Esophagus squamous epithelium (tissue), 5 donors: ENCODE measurements around the gene PBOV1. TPM values are rescaled to one million over a fixed set of nuclear protein-coding genes. Genes with fewer than 3 reads are reported as not detected.

Experiments
- DNase-seq: peaks from one replicate; lab custom pipeline; 2025; lab: John Stamatoyannopoulos, UW
- H3K27ac ChIP-seq, 4 donors: fragments of 200-600 bp; sonication (generic); one replicate each; pipeline ENCODE4 v1.5.1; 2016 to 2019; ENCODE audit warnings: mild to moderate bottlenecking in 1 of 4
- H3K27me3 ChIP-seq, 4 donors: fragments of 200-600 bp; sonication (generic); 1 replicate in 3 of 4; 2 replicates in 1 of 4; pipeline versions ENCODE4 v1.5.1 to v1.6.0; 2017 to 2021; ENCODE audit warnings: antibody characterized with exemption in 1 of 4
- H3K36me3 ChIP-seq, 3 donors: fragments of 200-600 bp; sonication (generic); one replicate each; pipeline ENCODE4 v1.5.1; 2016 to 2019
- H3K4me1 ChIP-seq, 3 donors: fragments of 200-600 bp; sonication (generic); one replicate each; pipeline ENCODE4 v1.5.1; 2017 to 2019
- H3K4me3 ChIP-seq, 4 donors: fragments of 200-600 bp; sonication (generic); 1 replicate in 3 of 4; 2 replicates in 1 of 4; pipeline ENCODE4 v1.5.1; 2016 to 2019; ENCODE audit warnings: mild to moderate bottlenecking in 2 of 4, moderate library complexity in 1 of 4
- H3K9me3 ChIP-seq, 3 donors: fragments of 200-600 bp; sonication (generic); one replicate each; pipeline ENCODE4 v1.5.1; 2016 to 2019
- POLR2A ChIP-seq, 4 donors: fragments of 450-650 bp; IDR thresholded peaks; one replicate each; pipeline ENCODE4 v1.6.1; 2017; ENCODE audit warnings: antibody characterized with exemption in 4 of 4, mild to moderate bottlenecking in 4 of 4, moderate library complexity in 3 of 4
- WGBS, 2 donors: methylation state at CpG; one replicate each; pipeline ENCODE4 v1.1.5; 2018; 5-methylcytosine and 5-hydroxymethylcytosine counted together
- intact Hi-C: fragments of 100-400 bp; cut with DNase I; formaldehyde crosslinking; loops from one replicate; pipeline ENCODE4 v1.15.0; 2022
- total RNA-seq, 4 donors: library from RNA; depleted of rRNA; stranded (reverse); fragments of >200 nt; gene quantifications; one replicate each; pipeline ENCODE4 v1.1.0, GENCODE V29; 2016
- TF ChIP-seq, protein P1 (sequence below), 6 experiments: fragments of 450-650 bp in 4 of 6; fragments of 200-600 bp in 2 of 6; sonication (generic) in 2 of 6; IDR thresholded peaks; one replicate each; pipeline ENCODE4 v1.5.1; 2016 to 2019; ENCODE audit warnings: antibody characterized with exemption in 6 of 6, mild to moderate bottlenecking in 4 of 6, moderate library complexity in 4 of 6
- donor health status: DM: yes; HTN: yes; CAD: no.

PBOV1 gene
- total RNA-seq, 4 donors from 2014 or later: not detected

DNA sequence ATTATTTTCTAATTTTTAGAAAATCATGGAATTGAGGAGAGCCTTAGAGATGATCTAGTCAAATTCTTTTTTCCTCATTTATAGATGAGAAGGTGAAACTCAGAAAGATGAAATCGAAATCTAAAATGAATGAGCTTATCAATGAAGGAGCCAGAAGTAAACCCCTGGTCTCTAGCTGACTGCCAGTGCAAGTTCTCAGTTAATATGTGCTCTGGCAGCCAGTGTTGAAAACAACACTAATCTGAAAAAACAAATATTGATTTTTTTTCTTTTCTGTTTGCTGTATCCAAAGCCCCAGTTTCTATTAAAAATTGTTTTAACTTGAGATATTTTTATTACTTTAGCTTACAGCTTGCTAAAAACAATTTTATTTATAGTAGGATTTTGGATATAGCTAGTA lies 21.5 kb upstream of the PBOV1 start:
- no peaks in the 10 kb centered on the region for H3K9me3 ChIP-seq
- DNase-seq: no peak
- H3K27ac ChIP-seq: no peak overlapping the region
- H3K4me1 ChIP-seq: peaks cover 0 to under 1% (median 0%) of the 10 kb centered on the region in 3 donors
- peaks cover 0 to 8% (median 0%) of the 10 kb centered on the region in 4 donors for H3K27me3 ChIP-seq
- H3K4me3 ChIP-seq: no peak overlapping the region
- TF ChIP-seq, protein P1, sequence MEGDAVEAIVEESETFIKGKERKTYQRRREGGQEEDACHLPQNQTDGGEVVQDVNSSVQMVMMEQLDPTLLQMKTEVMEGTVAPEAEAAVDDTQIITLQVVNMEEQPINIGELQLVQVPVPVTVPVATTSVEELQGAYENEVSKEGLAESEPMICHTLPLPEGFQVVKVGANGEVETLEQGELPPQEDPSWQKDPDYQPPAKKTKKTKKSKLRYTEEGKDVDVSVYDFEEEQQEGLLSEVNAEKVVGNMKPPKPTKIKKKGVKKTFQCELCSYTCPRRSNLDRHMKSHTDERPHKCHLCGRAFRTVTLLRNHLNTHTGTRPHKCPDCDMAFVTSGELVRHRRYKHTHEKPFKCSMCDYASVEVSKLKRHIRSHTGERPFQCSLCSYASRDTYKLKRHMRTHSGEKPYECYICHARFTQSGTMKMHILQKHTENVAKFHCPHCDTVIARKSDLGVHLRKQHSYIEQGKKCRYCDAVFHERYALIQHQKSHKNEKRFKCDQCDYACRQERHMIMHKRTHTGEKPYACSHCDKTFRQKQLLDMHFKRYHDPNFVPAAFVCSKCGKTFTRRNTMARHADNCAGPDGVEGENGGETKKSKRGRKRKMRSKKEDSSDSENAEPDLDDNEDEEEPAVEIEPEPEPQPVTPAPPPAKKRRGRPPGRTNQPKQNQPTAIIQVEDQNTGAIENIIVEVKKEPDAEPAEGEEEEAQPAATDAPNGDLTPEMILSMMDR (IDR thresholded peaks at IDR 0.05): no peak
- intact Hi-C loops: no loop called here
- H3K36me3 ChIP-seq: no peaks in the 10 kb centered on the region
- 89 to 93% methylated on average over 1 of the region's 1 CpG for WGBS, 2 donors

DNA sequence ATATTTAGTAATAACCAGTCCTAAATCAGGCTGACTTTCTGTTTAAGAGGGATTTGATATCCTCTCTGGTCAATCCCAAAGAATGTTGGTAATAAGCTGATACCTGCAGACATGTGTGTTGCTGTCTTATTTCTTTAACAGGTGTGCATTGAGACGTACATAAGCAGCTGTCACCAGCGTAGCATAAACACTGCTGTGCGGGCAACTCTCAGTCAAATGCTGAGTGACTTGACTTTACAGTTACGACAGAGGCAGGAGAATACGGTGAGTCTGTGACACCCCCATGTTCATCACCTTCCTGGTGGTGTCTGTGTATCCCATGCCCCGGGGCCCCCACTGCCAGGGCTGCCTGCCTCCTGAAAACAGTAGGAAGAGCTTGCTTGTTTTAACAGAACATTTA lies 20.1 kb upstream of the PBOV1 start:
- Histone ChIP-seq H3K4me3 (no peak overlapping the region), H3K9me3 (no peaks in the 10 kb centered on the region), H3K27me3 (peaks cover 0 to 8% (median 0%) of the 10 kb centered on the region in 4 donors), H3K27ac (no peak overlapping the region), H3K4me1 (peaks cover 0 to 3% (median 0%) of the 10 kb centered on the region in 3 donors), H3K36me3 (no peaks in the 10 kb centered on the region)
- intact Hi-C loops: no loop called here
- TF ChIP-seq, protein P1 (IDR thresholded peaks at IDR 0.05): no peak
- TF ChIP-seq POLR2A (IDR thresholded peaks at IDR 0.05): no peak
- no peak for DNase-seq
- WGBS, 2 donors: 82 to 91% methylated on average over 6 of the region's 6 CpGs

DNA sequence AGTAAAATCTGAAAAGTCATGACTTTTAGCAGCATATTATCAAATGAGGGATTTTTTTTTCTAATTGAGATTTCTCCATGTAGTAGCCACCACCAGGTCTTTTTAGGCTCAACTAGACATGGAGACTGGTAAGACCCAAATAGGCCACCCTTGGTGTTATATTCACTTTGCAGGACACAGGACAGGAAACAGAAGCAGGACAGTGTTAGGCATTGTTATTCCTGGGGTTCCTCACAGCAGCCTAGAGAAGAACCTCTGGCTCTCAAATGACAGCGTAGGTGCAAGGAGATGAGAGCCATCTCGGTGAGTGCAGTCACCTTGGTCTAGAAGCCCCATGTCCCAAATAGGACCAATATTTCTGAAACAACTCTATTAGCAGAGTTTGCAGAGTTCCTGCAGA lies 19.2 kb upstream of the PBOV1 start:
- Histone ChIP-seq H3K4me3 (no peak overlapping the region), H3K27ac (no peak overlapping the region), H3K36me3 (no peaks in the 10 kb centered on the region), H3K9me3 (no peaks in the 10 kb centered on the region), H3K4me1 (peaks cover 0 to 7% (median 0%) of the 10 kb centered on the region in 3 donors), H3K27me3 (peaks cover 0 to 8% (median 0%) of the 10 kb centered on the region in 4 donors)
- no peak for DNase-seq
- TF ChIP-seq, protein P1 (IDR thresholded peaks at IDR 0.05): no peak
- TF ChIP-seq POLR2A (IDR thresholded peaks at IDR 0.05): no peak
- intact Hi-C loops: no loop called here
- 87 to 100% methylated on average over 2 of the region's 2 CpGs for WGBS, 2 donors

GRCh38 chr6:138235693-138236092 lies 17.4 kb upstream of the PBOV1 start:
- no peaks in the 10 kb centered on the region for H3K9me3 ChIP-seq
- intact Hi-C loops: no loop called here
- H3K36me3 ChIP-seq: no peaks in the 10 kb centered on the region
- no peak for TF ChIP-seq POLR2A (IDR thresholded peaks at IDR 0.05)
- TF ChIP-seq, protein P1 (IDR thresholded peaks at IDR 0.05): no peak
- WGBS, 2 donors: 71 to 72% methylated on average over 1 of the region's 1 CpG
- H3K27ac ChIP-seq: no peak overlapping the region
- no peak for DNase-seq
- H3K4me1 ChIP-seq: peaks cover 4 to 23% (median 5%) of the 10 kb centered on the region in 3 donors
- no peak overlapping the region for H3K4me3 ChIP-seq
- H3K27me3 ChIP-seq: peaks cover 0 to 1% (median 0%) of the 10 kb centered on the region in 4 donors

GRCh38 chr6:138235205-138235604 lies 16.9 kb upstream of the PBOV1 start:
- H3K27me3 ChIP-seq: no peaks in the 10 kb centered on the region
- intact Hi-C loops: no loop called here
- H3K4me1 ChIP-seq: peaks cover 4 to 24% (median 5%) of the 10 kb centered on the region in 3 donors
- no peak overlapping the region for H3K27ac ChIP-seq
- no peaks in the 10 kb centered on the region for H3K36me3 ChIP-seq
- no peaks in the 10 kb centered on the region for H3K9me3 ChIP-seq
- no peak overlapping the region for H3K4me3 ChIP-seq
- DNase-seq: no peak
- 62 to 74% methylated on average over 1 of the region's 1 CpG for WGBS, 2 donors
- TF ChIP-seq, protein P1 (IDR thresholded peaks at IDR 0.05): no peak
- TF ChIP-seq POLR2A (IDR thresholded peaks at IDR 0.05): no peak
